Measurements from ENCODE around the gene EVC2. TPM values are rescaled to one million over a fixed set of nuclear protein-coding genes. Genes with fewer than 3 reads are reported as not detected.

EVC2 gene, protein sequence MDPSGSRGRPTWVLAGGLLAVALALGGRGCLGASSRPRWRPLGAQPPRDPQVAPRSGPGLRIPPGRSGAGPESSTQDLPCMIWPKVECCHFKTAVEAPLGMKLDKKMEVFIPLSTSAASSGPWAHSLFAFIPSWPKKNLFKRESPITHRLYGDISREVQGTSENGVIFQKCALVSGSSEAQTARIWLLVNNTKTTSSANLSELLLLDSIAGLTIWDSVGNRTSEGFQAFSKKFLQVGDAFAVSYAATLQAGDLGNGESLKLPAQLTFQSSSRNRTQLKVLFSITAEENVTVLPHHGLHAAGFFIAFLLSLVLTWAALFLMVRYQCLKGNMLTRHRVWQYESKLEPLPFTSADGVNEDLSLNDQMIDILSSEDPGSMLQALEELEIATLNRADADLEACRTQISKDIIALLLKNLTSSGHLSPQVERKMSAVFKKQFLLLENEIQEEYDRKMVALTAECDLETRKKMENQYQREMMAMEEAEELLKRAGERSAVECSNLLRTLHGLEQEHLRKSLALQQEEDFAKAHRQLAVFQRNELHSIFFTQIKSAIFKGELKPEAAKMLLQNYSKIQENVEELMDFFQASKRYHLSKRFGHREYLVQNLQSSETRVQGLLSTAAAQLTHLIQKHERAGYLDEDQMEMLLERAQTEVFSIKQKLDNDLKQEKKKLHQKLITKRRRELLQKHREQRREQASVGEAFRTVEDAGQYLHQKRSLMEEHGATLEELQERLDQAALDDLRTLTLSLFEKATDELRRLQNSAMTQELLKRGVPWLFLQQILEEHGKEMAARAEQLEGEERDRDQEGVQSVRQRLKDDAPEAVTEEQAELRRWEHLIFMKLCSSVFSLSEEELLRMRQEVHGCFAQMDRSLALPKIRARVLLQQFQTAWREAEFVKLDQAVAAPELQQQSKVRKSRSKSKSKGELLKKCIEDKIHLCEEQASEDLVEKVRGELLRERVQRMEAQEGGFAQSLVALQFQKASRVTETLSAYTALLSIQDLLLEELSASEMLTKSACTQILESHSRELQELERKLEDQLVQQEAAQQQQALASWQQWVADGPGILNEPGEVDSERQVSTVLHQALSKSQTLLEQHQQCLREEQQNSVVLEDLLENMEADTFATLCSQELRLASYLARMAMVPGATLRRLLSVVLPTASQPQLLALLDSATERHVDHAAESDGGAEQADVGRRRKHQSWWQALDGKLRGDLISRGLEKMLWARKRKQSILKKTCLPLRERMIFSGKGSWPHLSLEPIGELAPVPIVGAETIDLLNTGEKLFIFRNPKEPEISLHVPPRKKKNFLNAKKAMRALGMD
- total RNA-seq (2022; extraction: Qiagen RNA extraction; ENCODE audit: low read depth): 1.8 to 2.5 TPM (median 2.4 TPM) in 5 replicates

DNA sequence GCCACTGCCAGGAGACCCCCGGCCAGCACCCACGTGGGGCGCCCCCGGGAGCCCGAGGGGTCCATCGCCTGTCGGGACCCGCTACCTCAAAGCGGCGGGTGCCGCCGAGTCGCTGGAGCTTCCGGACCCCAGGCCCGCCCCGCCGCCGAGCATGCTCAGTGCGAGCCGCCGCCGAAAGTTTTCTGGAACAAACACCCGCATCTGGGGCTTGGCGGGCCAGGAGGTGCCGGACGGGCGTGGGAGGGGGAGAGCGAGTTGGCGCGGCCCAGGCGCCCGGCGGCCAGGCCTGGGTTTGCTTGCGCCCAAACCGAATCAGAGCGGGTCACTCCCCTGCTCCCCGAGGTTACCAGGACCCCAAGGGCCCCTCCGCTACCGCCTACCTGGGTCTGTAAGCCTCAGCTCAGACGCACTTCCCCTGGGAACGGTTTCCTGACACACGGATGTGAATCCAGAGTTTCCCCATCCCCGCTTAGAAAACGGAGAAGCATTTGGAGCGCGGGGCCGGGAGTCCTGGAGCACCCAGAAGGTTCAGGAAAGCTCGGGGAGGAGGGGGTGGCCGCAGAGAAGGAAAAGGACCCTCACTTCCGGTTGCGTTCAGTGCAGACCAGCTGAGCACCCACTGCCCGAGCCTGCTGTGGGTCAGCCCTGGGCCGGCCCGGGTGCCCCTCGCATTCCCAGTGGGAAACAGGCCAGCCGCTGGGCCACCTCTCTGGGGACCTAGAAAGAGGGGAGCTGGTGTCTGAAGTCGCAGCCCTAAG is at the start of gene EVC2:
Gene EVC2 (minus strand): TSS at position 111 of the 758 bp plus-strand sequence. CDS start 46 bp downstream, at position 65.

DNA sequence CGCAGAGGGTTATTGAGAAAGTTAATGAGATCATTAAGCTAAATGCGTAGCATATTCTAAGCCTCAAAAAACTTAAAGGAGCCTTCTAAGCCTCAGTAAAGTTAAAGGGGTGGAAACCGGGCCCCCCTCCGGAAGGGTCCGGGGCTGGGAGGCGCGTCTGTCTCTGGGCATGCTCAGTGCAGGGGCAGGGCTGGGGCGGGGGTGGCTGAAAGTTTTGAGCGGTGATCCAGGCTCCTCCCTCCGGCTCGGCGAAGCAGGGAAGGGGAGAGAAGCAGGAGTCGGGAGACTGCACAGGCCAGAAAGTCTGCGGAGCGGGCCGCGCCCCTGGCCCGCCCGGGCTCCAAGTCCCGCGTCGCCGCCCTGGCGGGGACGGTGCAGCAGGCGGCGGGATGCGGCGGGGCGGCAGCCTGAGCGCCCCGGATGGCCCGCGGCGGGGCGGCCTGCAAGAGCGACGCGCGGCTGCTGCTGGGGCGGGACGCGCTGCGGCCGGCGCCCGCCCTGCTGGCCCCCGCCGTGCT is 2.7 kb upstream of the EVC2 start, which contains the start of gene EVC:
Gene EVC (plus strand): TSS at position 241 of the 518 bp plus-strand sequence. CDS start 180 bp downstream, at position 421.

Other genes with a start within 250 kb of the EVC2 start
- gene EVC, start 2.6 kb upstream of the EVC2 start, total RNA-seq (2022; extraction: Qiagen RNA extraction; ENCODE audit: low read depth): 8.3 to 14.9 TPM (median 11.9 TPM) in 5 replicates
- 2.5 to 3.7 TPM (median 3.4 TPM) in 5 replicates for gene CRMP1, start 184.5 kb upstream of the EVC2 start, total RNA-seq (2022; extraction: Qiagen RNA extraction; ENCODE audit: low read depth)